Upper lobe of right lung (tissue), 1 donor: ENCODE data around the gene ERGIC1. TPM values are rescaled to one million over a fixed set of nuclear protein-coding genes. Genes with fewer than 3 reads are reported as not detected.
"Not testable (repeated sequence)": the region's sequence is repeated elsewhere in the genome, so short reads cannot be mapped to it uniquely, and the experiment has no call there.

Experiments
- ATAC-seq: fragments of 200-7000 bp; cut with Tn5 transposase; one replicate; pipeline ENCODE4 v1.9.1; 2020; ENCODE audit warnings: mild to moderate bottlenecking, moderate library complexity
- DNase-seq: peaks from one replicate; pipeline ENCODE4 v3.0.0-alpha.2; 2020
- H3K27ac ChIP-seq: fragments of 200-600 bp; one replicate; pipeline ENCODE4 v1.8.0; 2022
- H3K27me3 ChIP-seq: fragments of 200-600 bp; one replicate; pipeline ENCODE4 v1.8.0; 2022; ENCODE audit warnings: mild to moderate bottlenecking
- H3K36me3 ChIP-seq: fragments of 200-600 bp; one replicate; pipeline ENCODE4 v1.8.0; 2022
- H3K4me1 ChIP-seq: fragments of 200-600 bp; one replicate; pipeline ENCODE4 v1.8.0; 2022
- H3K4me3 ChIP-seq: fragments of 200-600 bp; one replicate; pipeline ENCODE4 v1.8.0; 2022; ENCODE audit warnings: mild to moderate bottlenecking
- H3K9me3 ChIP-seq: fragments of 200-600 bp; one replicate; pipeline ENCODE4 v1.8.0; 2022
- CTCF ChIP-seq: fragments of 200-600 bp; IDR thresholded peaks from one replicate; pipeline ENCODE4 v1.8.0; 2022; ENCODE audit warnings: antibody characterized with exemption
- intact Hi-C: fragments of 100-400 bp; cut with DNase I; formaldehyde crosslinking; loops from one replicate; pipeline ENCODE4 v1.11.0; 2022
- long read RNA-seq: library from polyadenylated mRNA; unstranded; transcript quantifications from one replicate; pipeline ENCODE4 v2.0.0, GENCODE V29; 2021
- total RNA-seq: library from RNA; stranded (reverse); fragmentation: NEBNext Ultra II Directional; extraction: Animal tissue kit (Norgen Biotek cat#: 25700); gene quantifications from one replicate; pipeline ENCODE4 v1.2.1, GENCODE V29; 2021
- donor health status: DM: no; HTN: yes; CAD: no; lungs with severe emphysema.

ERGIC1 gene
- total RNA-seq: 186 TPM
- long read RNA-seq, transcript ERGIC1-202 (10 exons, 2,881 nt): major isoform, 44 of 89 reads
- long read RNA-seq, partial matches to known transcripts: 21 of 89 reads
- long read RNA-seq, other reads (novel, unspliced or antisense): 22 of 89 reads

- intact Hi-C loops: no loop called here
- Histone ChIP-seq H3K4me3 (peak within 1 kb of the TSS; percentile 96), H3K27ac (peak within 1 kb of the TSS; percentile 92), H3K9me3 (no peaks in the 10 kb centered on the region), H3K27me3 (no peaks in the 10 kb centered on the region), H3K4me1 (peaks cover 32% of the 10 kb centered on the region), H3K36me3 (no peaks in the 10 kb centered on the region)
- DNase-seq (peak; percentile 95), ATAC-seq (peak; percentile 89)
- no peak for TF ChIP-seq CTCF
Observed at GRCh38 chr5:172833686-172834414, at the start of gene ERGIC1. ERGIC1 (plus strand) TSS chr5:172834251; CDS start chr5:172834414, 163 bp downstream.

GRCh38 chr5:172785429-172786088, 48.5 kb upstream of the ERGIC1 start:
- intact Hi-C loops: no loop called here
- H3K4me3 ChIP-seq: no peak overlapping the region

GRCh38 chr5:172786736-172787462, 47.2 kb upstream of the ERGIC1 start:
- no peak for TF ChIP-seq CTCF
- Histone ChIP-seq H3K27me3 (no peaks in the 10 kb centered on the region), H3K4me1 (peaks cover 36% of the 10 kb centered on the region), H3K4me3 (no peak overlapping the region), H3K9me3 (no peaks in the 10 kb centered on the region), H3K36me3 (no peaks in the 10 kb centered on the region), H3K27ac (no peak overlapping the region)
- ATAC-seq: no peak
- peak; percentile 38 for DNase-seq
- intact Hi-C loops: no loop called here

More at GRCh38 chr5:172785429-172786088, 48.5 kb upstream of the ERGIC1 start:
- Histone ChIP-seq H3K27ac (no peak overlapping the region), H3K36me3 (no peaks in the 10 kb centered on the region), H3K9me3 (no peaks in the 10 kb centered on the region), H3K4me1 (peaks cover 28% of the 10 kb centered on the region), H3K27me3 (no peaks in the 10 kb centered on the region)
- no peak for ATAC-seq
- DNase-seq: peak; percentile 11
- no peak for TF ChIP-seq CTCF

GRCh38 chr5:172787538-172787937, 46.5 kb upstream of the ERGIC1 start:
- H3K36me3 ChIP-seq, H3K9me3 ChIP-seq, H3K27me3 ChIP-seq, H3K4me3 ChIP-seq, ATAC-seq, H3K27ac ChIP-seq, intact Hi-C loops, DNase-seq: not testable (repeated sequence)
- peaks cover 36% of the 10 kb centered on the region for H3K4me1 ChIP-seq

- DNase-seq (peak; percentile 71), ATAC-seq (peak; percentile 77)
- Histone ChIP-seq H3K4me3 (no peak overlapping the region), H3K9me3 (no peaks in the 10 kb centered on the region), H3K36me3 (no peaks in the 10 kb centered on the region), H3K27ac (peak overlapping the region; percentile 82), H3K27me3 (no peaks in the 10 kb centered on the region), H3K4me1 (peaks cover 36% of the 10 kb centered on the region)
- intact Hi-C loops: no loop called here
- no peak for TF ChIP-seq CTCF
Observed at GRCh38 chr5:172788771-172789686, 45.0 kb upstream of the ERGIC1 start.
